Keratinocyte (primary cell): Measurements from ENCODE around the gene SUFU. TPM values are rescaled to one million over a fixed set of nuclear protein-coding genes. Genes with fewer than 3 reads are reported as not detected.

ENCODE experiments used
- DNase-seq: peaks from one replicate; pipeline ENCODE4 v3.0.0-alpha.2; 2011; ENCODE audit warnings: low read depth, missing footprints, low spot score
- FAIRE-seq: peaks from 2 replicates; lab custom pipeline; 2011; peaks lifted over from hg19 to GRCh38; lab: Jason Lieb, UNC
- H2AFZ ChIP-seq: 2 replicates; pipeline ENCODE4 v1.6.0; 2012; ENCODE audit warnings: low read length, control low read depth, inconsistent platforms; ENCODE audit not compliant: control insufficient read depth
- H3K27ac ChIP-seq: 2 replicates; pipeline ENCODE4 v1.5.1; 2011; ENCODE audit warnings: low read length; ENCODE audit not compliant: control insufficient read depth, insufficient read depth
- H3K27me3 ChIP-seq: 3 replicates; pipeline ENCODE4 v1.6.0; 2011; ENCODE audit warnings: low read length; ENCODE audit not compliant: control insufficient read depth, insufficient read depth; ENCODE audit errors: extremely low read depth
- H3K36me3 ChIP-seq, 2 experiments: 2 replicates in 1 of 2; 3 replicates in 1 of 2; pipeline ENCODE4 v1.5.1; 2011; ENCODE audit warnings: low read length in 2 of 2, mild to moderate bottlenecking in 1 of 2; ENCODE audit not compliant: control insufficient read depth in 2 of 2, insufficient read depth in 2 of 2; ENCODE audit errors: extremely low read depth in 1 of 2
- H3K4me1 ChIP-seq: 3 replicates; pipeline ENCODE4 v1.5.1; 2011; ENCODE audit warnings: low read length; ENCODE audit not compliant: control insufficient read depth, insufficient read depth; ENCODE audit errors: extremely low read depth
- H3K4me2 ChIP-seq: 3 replicates; pipeline ENCODE4 v1.6.0; 2011; ENCODE audit warnings: low read depth, low read length; ENCODE audit not compliant: control insufficient read depth, insufficient read depth; ENCODE audit errors: extremely low read depth
- H3K4me3 ChIP-seq, 3 experiments: fragments of 200-600 bp in 1 of 3; sonication (generic) in 1 of 3; 2 replicates in 2 of 3; 3 replicates in 1 of 3; pipeline ENCODE4 v1.5.1; 2011 to 2016; ENCODE audit warnings: low read length in 3 of 3, mild to moderate bottlenecking in 3 of 3, control low read depth in 2 of 3, inconsistent platforms in 1 of 3, low read depth in 1 of 3, mixed read lengths in 1 of 3, mixed run types in 1 of 3, moderate library complexity in 1 of 3; ENCODE audit not compliant: control insufficient read depth in 2 of 3, insufficient read depth in 2 of 3; ENCODE audit errors: extremely low read depth in 1 of 3
- H3K79me2 ChIP-seq: 2 replicates; pipeline ENCODE4 v1.6.0; 2012; ENCODE audit warnings: low read length; ENCODE audit not compliant: control insufficient read depth, insufficient read depth
- H3K9ac ChIP-seq: 3 replicates; pipeline ENCODE4 v1.6.0; 2011; ENCODE audit warnings: low read length; ENCODE audit not compliant: control insufficient read depth, insufficient read depth; ENCODE audit errors: extremely low read depth
- H3K9me1 ChIP-seq: 3 replicates; pipeline ENCODE4 v1.6.0; 2011; ENCODE audit warnings: low read length; ENCODE audit not compliant: control insufficient read depth, insufficient read depth; ENCODE audit errors: extremely low read depth
- H3K9me3 ChIP-seq: 2 replicates; pipeline ENCODE4 v1.5.1; 2012; ENCODE audit warnings: low read depth, low read length; ENCODE audit not compliant: control insufficient read depth
- H4K20me1 ChIP-seq: 3 replicates; pipeline ENCODE4 v1.6.0; 2011; ENCODE audit warnings: low read length; ENCODE audit not compliant: control insufficient read depth, insufficient read depth; ENCODE audit errors: extremely low read depth
- CTCF ChIP-seq, 3 experiments: IDR thresholded peaks in 1 of 3; conservative IDR thresholded peaks in 1 of 3; optimal IDR thresholded peaks in 1 of 3; 2 replicates in 2 of 3; 3 replicates in 1 of 3; pipeline versions ENCODE3 to v1.5.1; 2011; ENCODE audit warnings: low read length in 3 of 3, mild to moderate bottlenecking in 3 of 3, moderate library complexity in 2 of 3, control low read depth in 1 of 3, inconsistent platforms in 1 of 3; ENCODE audit not compliant: insufficient read depth in 2 of 3; ENCODE audit errors: extremely low read depth in 1 of 3
- EZH2 ChIP-seq: IDR thresholded peaks from one replicate; pipeline ENCODE4 v1.6.1; 2012; ENCODE audit warnings: inconsistent platforms, mild to moderate bottlenecking, low read length, moderate library complexity
- dilution Hi-C: fragments of 300-500 bp; cut with MboI; formaldehyde crosslinking; loops from one replicate; pipeline ENCODE4 v1.7.0; 2020; ENCODE audit warnings: low sequenced_read_pairs; ENCODE audit not compliant: extremely low pct_ligation_motif_present
- polyA plus RNA-seq, 5 experiments: library from polyadenylated mRNA; depleted of rRNA in 3 of 5; stranded (reverse) in 3 of 5; stranded (forward) in 1 of 5; unstranded in 1 of 5; fragments of >200 nt; gene quantifications; 1 replicate in 1 of 5; 2 replicates in 3 of 5; 3 replicates in 1 of 5; pipeline versions ENCODE4 v1.2.1 to v1.2.3, GENCODE V29; 2011 to 2012; ENCODE audit warnings: missing spikeins in 2 of 5, low read depth in 1 of 5, low replicate concordance in 1 of 5

Gene SUFU
- polyA plus RNA-seq, 1 donor (not counting 4 experiments of a cell fraction or from before 2014, with no cell fraction given), result 3.7 TPM

GRCh38 chr10:102617816-102618215, 114.0 kb downstream of the SUFU start:
- H3K4me2 ChIP-seq, result no peak overlapping the region
- H3K79me2 ChIP-seq, result no peaks in the 10 kb centered on the region
- TF ChIP-seq EZH2, result no peak
- no peak for TF ChIP-seq CTCF (optimal IDR thresholded peaks at IDR 0.05 in 1 of 3, IDR thresholded peaks at IDR 0.05 in 1 of 3, conservative IDR thresholded peaks at IDR 0.05 in 1 of 3; ENCODE audit: extremely low read depth in 1 of 3, insufficient read depth in 2 of 3, low read length in 3 of 3)
- no peaks in the 10 kb centered on the region for H3K9me3 ChIP-seq
- H3K27ac ChIP-seq, result no peak overlapping the region
- H3K36me3 ChIP-seq, result peaks cover 6 to 10% of the 10 kb centered on the region in 2 experiments
- H2AFZ ChIP-seq, result no peak overlapping the region
- no peaks in the 10 kb centered on the region for H4K20me1 ChIP-seq
- no peaks in the 10 kb centered on the region for H3K27me3 ChIP-seq
- DNase-seq (no peak), FAIRE-seq (no peak)
- H3K4me3 ChIP-seq, result no peak overlapping the region
- H3K9ac ChIP-seq, result no peak overlapping the region
- dilution Hi-C loops, result no loop called here
- H3K9me1 ChIP-seq, result no peaks in the 10 kb centered on the region
- peaks cover 14% of the 10 kb centered on the region for H3K4me1 ChIP-seq

GRCh38 chr10:102619281-102619981, 115.7 kb downstream of the SUFU start:
- peaks cover 14% of the 10 kb centered on the region for H3K4me1 ChIP-seq
- DNase-seq, result no peak
- H3K79me2 ChIP-seq, result no peaks in the 10 kb centered on the region
- H3K36me3 ChIP-seq, result peaks cover 6 to 8% of the 10 kb centered on the region in 2 experiments
- H3K4me2 ChIP-seq, result no peak overlapping the region
- H3K9ac ChIP-seq, result no peak overlapping the region
- TF ChIP-seq CTCF (optimal IDR thresholded peaks at IDR 0.05 in 1 of 3, IDR thresholded peaks at IDR 0.05 in 1 of 3, conservative IDR thresholded peaks at IDR 0.05 in 1 of 3; ENCODE audit: extremely low read depth in 1 of 3, insufficient read depth in 2 of 3, low read length in 3 of 3) (no peak), EZH2 (no peak)
- no peaks in the 10 kb centered on the region for H4K20me1 ChIP-seq
- H3K27me3 ChIP-seq, result no peaks in the 10 kb centered on the region
- FAIRE-seq, result no peak
- no peak overlapping the region for H3K4me3 ChIP-seq
- no peaks in the 10 kb centered on the region for H3K9me3 ChIP-seq
- no peak overlapping the region for H3K27ac ChIP-seq
- H2AFZ ChIP-seq, result no peak overlapping the region
- H3K9me1 ChIP-seq, result no peaks in the 10 kb centered on the region
- dilution Hi-C loops, result no loop called here
